Keratinocyte (primary cell): Measurements from ENCODE around the gene PTRHD1. TPM values are rescaled to one million over a fixed set of nuclear protein-coding genes. Genes with fewer than 3 reads are reported as not detected.

Experiments
- DNase-seq: peaks from one replicate; pipeline ENCODE4 v3.0.0-alpha.2; 2011; ENCODE audit warnings: low read depth, missing footprints, low spot score
- FAIRE-seq: peaks from 2 replicates; lab custom pipeline; 2011; peaks lifted over from hg19 to GRCh38; lab: Jason Lieb, UNC
- H2AFZ ChIP-seq: 2 replicates; pipeline ENCODE4 v1.6.0; 2012; ENCODE audit warnings: low read length, control low read depth, inconsistent platforms; ENCODE audit not compliant: control insufficient read depth
- H3K27ac ChIP-seq: 2 replicates; pipeline ENCODE4 v1.5.1; 2011; ENCODE audit warnings: low read length; ENCODE audit not compliant: control insufficient read depth, insufficient read depth
- H3K27me3 ChIP-seq: 3 replicates; pipeline ENCODE4 v1.6.0; 2011; ENCODE audit warnings: low read length; ENCODE audit not compliant: control insufficient read depth, insufficient read depth; ENCODE audit errors: extremely low read depth
- H3K36me3 ChIP-seq, 2 experiments: 2 replicates in 1 of 2; 3 replicates in 1 of 2; pipeline ENCODE4 v1.5.1; 2011; ENCODE audit warnings: low read length in 2 of 2, mild to moderate bottlenecking in 1 of 2; ENCODE audit not compliant: control insufficient read depth in 2 of 2, insufficient read depth in 2 of 2; ENCODE audit errors: extremely low read depth in 1 of 2
- H3K4me1 ChIP-seq: 3 replicates; pipeline ENCODE4 v1.5.1; 2011; ENCODE audit warnings: low read length; ENCODE audit not compliant: control insufficient read depth, insufficient read depth; ENCODE audit errors: extremely low read depth
- H3K4me2 ChIP-seq: 3 replicates; pipeline ENCODE4 v1.6.0; 2011; ENCODE audit warnings: low read depth, low read length; ENCODE audit not compliant: control insufficient read depth, insufficient read depth; ENCODE audit errors: extremely low read depth
- H3K4me3 ChIP-seq, 3 experiments: fragments of 200-600 bp in 1 of 3; sonication (generic) in 1 of 3; 2 replicates in 2 of 3; 3 replicates in 1 of 3; pipeline ENCODE4 v1.5.1; 2011 to 2016; ENCODE audit warnings: low read length in 3 of 3, mild to moderate bottlenecking in 3 of 3, control low read depth in 2 of 3, inconsistent platforms in 1 of 3, low read depth in 1 of 3, mixed read lengths in 1 of 3, mixed run types in 1 of 3, moderate library complexity in 1 of 3; ENCODE audit not compliant: control insufficient read depth in 2 of 3, insufficient read depth in 2 of 3; ENCODE audit errors: extremely low read depth in 1 of 3
- H3K79me2 ChIP-seq: 2 replicates; pipeline ENCODE4 v1.6.0; 2012; ENCODE audit warnings: low read length; ENCODE audit not compliant: control insufficient read depth, insufficient read depth
- H3K9ac ChIP-seq: 3 replicates; pipeline ENCODE4 v1.6.0; 2011; ENCODE audit warnings: low read length; ENCODE audit not compliant: control insufficient read depth, insufficient read depth; ENCODE audit errors: extremely low read depth
- H3K9me1 ChIP-seq: 3 replicates; pipeline ENCODE4 v1.6.0; 2011; ENCODE audit warnings: low read length; ENCODE audit not compliant: control insufficient read depth, insufficient read depth; ENCODE audit errors: extremely low read depth
- H3K9me3 ChIP-seq: 2 replicates; pipeline ENCODE4 v1.5.1; 2012; ENCODE audit warnings: low read depth, low read length; ENCODE audit not compliant: control insufficient read depth
- H4K20me1 ChIP-seq: 3 replicates; pipeline ENCODE4 v1.6.0; 2011; ENCODE audit warnings: low read length; ENCODE audit not compliant: control insufficient read depth, insufficient read depth; ENCODE audit errors: extremely low read depth
- CTCF ChIP-seq, 3 experiments: IDR thresholded peaks in 1 of 3; conservative IDR thresholded peaks in 1 of 3; optimal IDR thresholded peaks in 1 of 3; 2 replicates in 2 of 3; 3 replicates in 1 of 3; pipeline versions ENCODE3 to v1.5.1; 2011; ENCODE audit warnings: low read length in 3 of 3, mild to moderate bottlenecking in 3 of 3, moderate library complexity in 2 of 3, control low read depth in 1 of 3, inconsistent platforms in 1 of 3; ENCODE audit not compliant: insufficient read depth in 2 of 3; ENCODE audit errors: extremely low read depth in 1 of 3
- EZH2 ChIP-seq: IDR thresholded peaks from one replicate; pipeline ENCODE4 v1.6.1; 2012; ENCODE audit warnings: inconsistent platforms, mild to moderate bottlenecking, low read length, moderate library complexity
- dilution Hi-C: fragments of 300-500 bp; cut with MboI; formaldehyde crosslinking; loops from one replicate; pipeline ENCODE4 v1.7.0; 2020; ENCODE audit warnings: low sequenced_read_pairs; ENCODE audit not compliant: extremely low pct_ligation_motif_present
- polyA plus RNA-seq, 5 experiments: library from polyadenylated mRNA; depleted of rRNA in 3 of 5; stranded (reverse) in 3 of 5; stranded (forward) in 1 of 5; unstranded in 1 of 5; fragments of >200 nt; gene quantifications; 1 replicate in 1 of 5; 2 replicates in 3 of 5; 3 replicates in 1 of 5; pipeline versions ENCODE4 v1.2.1 to v1.2.3, GENCODE V29; 2011 to 2012; ENCODE audit warnings: missing spikeins in 2 of 5, low read depth in 1 of 5, low replicate concordance in 1 of 5

The PTRHD1 gene
- polyA plus RNA-seq, 1 donor (not counting 4 experiments of a cell fraction or from before 2014, with no cell fraction given): 36.9 TPM

DNA sequence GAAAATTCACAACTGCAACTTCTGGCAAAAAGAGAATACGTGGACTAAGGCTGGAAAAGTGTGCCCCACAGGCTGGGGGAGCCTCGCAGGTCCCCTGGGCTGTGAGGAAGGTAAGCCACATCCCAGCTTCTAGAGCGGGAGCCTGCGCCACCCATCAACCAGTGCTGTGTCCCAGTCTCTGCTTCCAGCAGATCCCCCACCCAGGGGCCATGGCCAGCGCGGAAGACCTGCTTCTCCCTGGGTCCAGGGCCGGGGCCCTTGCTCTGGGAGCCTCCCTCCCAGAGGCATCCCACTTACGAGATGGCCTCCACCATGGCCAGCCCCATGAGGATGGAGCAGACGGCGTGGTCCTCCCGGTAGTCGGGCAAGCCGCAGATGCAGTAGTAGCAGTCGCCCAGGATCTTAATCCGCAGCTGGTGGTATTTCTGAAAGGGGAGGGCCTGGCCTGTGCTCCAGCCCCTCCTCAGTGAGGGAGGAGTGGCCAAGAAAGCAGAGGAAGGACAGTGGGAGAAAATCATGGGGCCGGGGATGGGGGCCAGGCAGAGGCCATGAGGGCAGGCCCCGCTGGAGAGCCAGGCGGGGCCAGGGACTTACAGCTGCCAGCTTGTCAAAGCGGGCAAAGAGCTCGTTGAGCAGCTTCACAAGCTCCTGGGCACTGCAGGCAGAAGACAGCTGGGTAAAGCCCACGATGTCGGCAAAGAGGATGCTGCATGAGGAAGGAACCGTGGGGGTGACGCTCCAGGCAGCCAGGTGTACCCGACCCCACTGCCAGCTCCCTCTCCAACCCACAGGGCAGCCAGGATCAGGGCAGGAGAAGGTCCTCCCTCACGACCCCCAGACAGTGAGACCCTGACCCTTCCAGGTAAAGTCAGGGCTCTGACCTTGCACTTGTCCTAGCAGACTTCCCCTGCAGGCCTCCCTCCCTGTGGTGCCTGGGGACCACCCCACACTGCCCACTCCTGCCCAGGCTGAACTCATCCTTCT lies 48.1 kb upstream of the PTRHD1 start:
- H3K79me2 ChIP-seq: no peaks in the 10 kb centered on the region
- peaks cover 4 to 13% of the 10 kb centered on the region in 2 experiments for H3K36me3 ChIP-seq
- no peak overlapping the region for H3K27ac ChIP-seq
- no peaks in the 10 kb centered on the region for H3K9me3 ChIP-seq
- H3K9ac ChIP-seq: no peak overlapping the region
- no peaks in the 10 kb centered on the region for H3K27me3 ChIP-seq
- no peak for TF ChIP-seq CTCF (optimal IDR thresholded peaks at IDR 0.05 in 1 of 3, IDR thresholded peaks at IDR 0.05 in 1 of 3, conservative IDR thresholded peaks at IDR 0.05 in 1 of 3; ENCODE audit: extremely low read depth in 1 of 3, insufficient read depth in 2 of 3, low read length in 3 of 3)
- TF ChIP-seq EZH2: no peak
- dilution Hi-C loops: no loop called here
- no peaks in the 10 kb centered on the region for H4K20me1 ChIP-seq
- no peak overlapping the region for H2AFZ ChIP-seq
- no peaks in the 10 kb centered on the region for H3K9me1 ChIP-seq
- FAIRE-seq (no peak), DNase-seq (no peak)
- H3K4me1 ChIP-seq: no peaks in the 10 kb centered on the region
- H3K4me3 ChIP-seq: no peak overlapping the region
- no peak overlapping the region for H3K4me2 ChIP-seq

- no peak overlapping the region for H3K27ac ChIP-seq
- no peak overlapping the region for H3K4me2 ChIP-seq
- H3K9me1 ChIP-seq: no peaks in the 10 kb centered on the region
- H3K9ac ChIP-seq: no peak overlapping the region
- H3K4me3 ChIP-seq: no peak overlapping the region
- DNase-seq (no peak), FAIRE-seq (no peak)
- peaks cover under 1% of the 10 kb centered on the region for H3K4me1 ChIP-seq
- no peak for TF ChIP-seq CTCF (optimal IDR thresholded peaks at IDR 0.05 in 1 of 3, IDR thresholded peaks at IDR 0.05 in 1 of 3, conservative IDR thresholded peaks at IDR 0.05 in 1 of 3; ENCODE audit: extremely low read depth in 1 of 3, insufficient read depth in 2 of 3, low read length in 3 of 3)
- no peaks in the 10 kb centered on the region for H3K79me2 ChIP-seq
- no peak overlapping the region for H2AFZ ChIP-seq
- H3K36me3 ChIP-seq: peaks cover 4 to 15% of the 10 kb centered on the region in 2 experiments
- H3K9me3 ChIP-seq: no peaks in the 10 kb centered on the region
- dilution Hi-C loops: no loop called here
- H4K20me1 ChIP-seq: no peaks in the 10 kb centered on the region
- H3K27me3 ChIP-seq: no peaks in the 10 kb centered on the region
Measured at GRCh38 chr2:24840164-24840869, 47.1 kb upstream of the PTRHD1 start.
